BLaER1 treated with 17β-estradiol and CSF1 and Interleukin-3, amounts not matched to agents 10 nM and 100 nM (cell line): ENCODE results near the gene CAMSAP3.

Experiments used
- H3K27ac ChIP-seq, 11 experiments: shearing (Covaris generic); formaldehyde crosslinking; 2 replicates each; pipeline ENCODE4 v1.8.1; 2022
- H3K27me3 ChIP-seq, 11 experiments: shearing (Covaris generic); formaldehyde crosslinking; 2 replicates each; pipeline ENCODE4 v1.8.1; 2022
- H3K36me3 ChIP-seq, 11 experiments: shearing (Covaris generic); formaldehyde crosslinking; 2 replicates each; pipeline ENCODE4 v1.8.1; 2022
- H3K4me1 ChIP-seq, 10 experiments: shearing (Covaris generic); formaldehyde crosslinking; 2 replicates each; pipeline ENCODE4 v1.8.1; 2022
- H3K4me2 ChIP-seq, 11 experiments: shearing (Covaris generic); formaldehyde crosslinking; 2 replicates each; pipeline ENCODE4 v1.8.1; 2022
- H3K4me3 ChIP-seq, 10 experiments: shearing (Covaris generic); formaldehyde crosslinking; 2 replicates each; pipeline ENCODE4 v1.8.1; 2022
- H3K9ac ChIP-seq, 11 experiments: shearing (Covaris generic); formaldehyde crosslinking; 2 replicates each; pipeline ENCODE4 v1.8.1; 2022
- H3K9me3 ChIP-seq, 11 experiments: shearing (Covaris generic); formaldehyde crosslinking; replicated peaks in 1 of 11; 2 replicates each; pipeline ENCODE4 v1.8.1; 2022
- H4K20me1 ChIP-seq, 11 experiments: shearing (Covaris generic); formaldehyde crosslinking; 2 replicates each; pipeline ENCODE4 v1.8.1; 2022
- Cebpa-rat ChIP-seq, 11 experiments: shearing (Covaris generic); IDR thresholded peaks; 2 replicates each; pipeline ENCODE4 v1.8.1; 2022

CAMSAP3 gene

DNA sequence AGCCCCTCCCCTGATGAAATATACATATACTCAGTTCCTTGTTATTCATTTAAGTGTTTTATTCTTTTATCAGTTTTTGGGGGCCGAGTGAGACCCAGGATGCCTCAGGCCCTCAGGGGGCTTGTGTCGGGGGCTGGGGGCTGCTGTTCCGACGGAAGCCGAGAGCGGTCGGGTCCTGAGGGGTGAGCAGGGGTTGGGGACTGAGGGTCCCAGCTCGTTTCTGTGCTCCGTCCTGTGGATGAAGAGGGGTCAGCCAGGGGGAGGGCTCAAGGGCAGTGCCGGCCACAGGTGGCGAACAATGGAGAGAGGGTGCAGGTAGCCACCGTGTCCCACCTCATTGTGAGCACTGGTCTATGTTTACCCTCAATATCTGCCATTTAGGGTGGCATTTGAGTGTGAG is 35.9 kb downstream of the CAMSAP3 start:
- Histone ChIP-seq H3K27ac (no peak overlapping the region), H3K27me3 (no peaks in the 10 kb centered on the region), H3K36me3 (peaks cover 19 to 35% (median 24%) of the 10 kb centered on the region in 11 experiments), H3K9me3 (no peaks in the 10 kb centered on the region), H4K20me1 (peaks cover 0 to 40% (median 20%) of the 10 kb centered on the region in 11 experiments; a peak in 16 of 22 replicates), H3K9ac (no peak overlapping the region), H3K4me2 (no peak overlapping the region; a peak in 1 of 22 replicates), H3K4me3 (no peak overlapping the region), H3K4me1 (peaks cover 41 to 62% (median 50%) of the 10 kb centered on the region in 10 experiments)
- no peak for TF ChIP-seq Cebpa-rat (IDR thresholded peaks at IDR 0.05)

GRCh38 chr19:7632340-7633203 is 36.9 kb downstream of the CAMSAP3 start:
- TF ChIP-seq Cebpa-rat (IDR thresholded peaks at IDR 0.05), result no peak
- H4K20me1 ChIP-seq, result peaks cover 0 to 30% (median 10%) of the 10 kb centered on the region in 11 experiments; a peak in 9 of 22 replicates
- H3K27ac ChIP-seq, result no peak overlapping the region
- H3K4me2 ChIP-seq, result no peak overlapping the region
- H3K27me3 ChIP-seq, result no peaks in the 10 kb centered on the region
- peaks cover 45 to 66% (median 53%) of the 10 kb centered on the region in 10 experiments for H3K4me1 ChIP-seq
- no peaks in the 10 kb centered on the region for H3K9me3 ChIP-seq
- H3K4me3 ChIP-seq, result no peak overlapping the region
- 0 out of 22 replicates have a peak overlapping the region, but pooled peaks of 1 of the 11 experiments have one; percentile 22 for H3K9ac ChIP-seq
- peaks cover 10 to 25% (median 15%) of the 10 kb centered on the region in 11 experiments; a peak in 20 of 22 replicates for H3K36me3 ChIP-seq

- no peak within 1 kb of the TSS for H3K4me3 ChIP-seq
- peak within 1 kb of the TSS in 6 of 11 experiments; percentile 2 to 81 (median 28); a peak in 7 of 22 replicates for H3K4me2 ChIP-seq
- H3K27me3 ChIP-seq, result no peaks in the 10 kb centered on the region
- no peak for TF ChIP-seq Cebpa-rat (IDR thresholded peaks at IDR 0.05)
- H3K9ac ChIP-seq, result peak within 1 kb of the TSS in 2 of 11 experiments; percentile 15 to 22; a peak in 1 of 22 replicates
- peaks cover 0 to 19% (median 2%) of the 10 kb centered on the region in 11 experiments; a peak in 6 of 22 replicates for H4K20me1 ChIP-seq
- no peaks in the 10 kb centered on the region for H3K9me3 ChIP-seq
- H3K27ac ChIP-seq, result no peak within 1 kb of the TSS
- H3K36me3 ChIP-seq, result peaks cover 11 to 26% (median 15%) of the 10 kb centered on the region in 11 experiments; a peak in 20 of 22 replicates
- H3K4me1 ChIP-seq, result peaks cover 43 to 66% (median 53%) of the 10 kb centered on the region in 10 experiments
Observed at GRCh38 chr19:7633698-7634097, 38.0 kb downstream of the CAMSAP3 start, which contains the start of gene PCP2. Gene PCP2, minus strand, starts transcription at chr19:7633719. Its CDS starts 262 bp downstream, at chr19:7633457.

GRCh38 chr19:7635670-7636069 is 40.0 kb downstream of the CAMSAP3 start:
- no peak overlapping the region for H3K4me3 ChIP-seq

GRCh38 chr19:7636317-7636690 is 40.6 kb downstream of the CAMSAP3 start:
- Histone ChIP-seq H3K27me3 (no peaks in the 10 kb centered on the region), H4K20me1 (peaks cover 0 to 33% (median 11%) of the 10 kb centered on the region in 11 experiments; a peak in 11 of 22 replicates), H3K4me3 (peak overlapping the region; percentile 71 to 97 (median 80)), H3K4me1 (peaks cover 31 to 61% (median 46%) of the 10 kb centered on the region in 10 experiments), H3K36me3 (peaks cover 11 to 46% (median 25%) of the 10 kb centered on the region in 11 experiments; a peak in 20 of 22 replicates), H3K9me3 (no peaks in the 10 kb centered on the region), H3K4me2 (peak overlapping the region; percentile 81 to 96 (median 85)), H3K27ac (peak overlapping the region in 10 of 11 experiments; percentile 78 to 91 (median 88); a peak in 19 of 22 replicates), H3K9ac (peak overlapping the region; percentile 83 to 94 (median 90); a peak in 17 of 22 replicates)
- TF ChIP-seq Cebpa-rat (IDR thresholded peaks at IDR 0.05), result no peak

More at GRCh38 chr19:7635670-7636069, 40.0 kb downstream of the CAMSAP3 start:
- H4K20me1 ChIP-seq, result peaks cover 0 to 29% (median 11%) of the 10 kb centered on the region in 11 experiments; a peak in 11 of 22 replicates
- H3K36me3 ChIP-seq, result peaks cover 11 to 40% (median 23%) of the 10 kb centered on the region in 11 experiments; a peak in 20 of 22 replicates
- peak overlapping the region in 2 of 11 experiments; percentile 15 to 49; a peak in 1 of 22 replicates for H3K9ac ChIP-seq
- H3K27me3 ChIP-seq, result no peaks in the 10 kb centered on the region
- peak overlapping the region; percentile 81 to 96 (median 85) for H3K4me2 ChIP-seq
- H3K9me3 ChIP-seq, result no peaks in the 10 kb centered on the region
- peak overlapping the region in 2 of 11 experiments; percentile 17 to 79; a peak in 1 of 22 replicates for H3K27ac ChIP-seq
- H3K4me1 ChIP-seq, result peaks cover 35 to 66% (median 51%) of the 10 kb centered on the region in 10 experiments
- no peak for TF ChIP-seq Cebpa-rat (IDR thresholded peaks at IDR 0.05)

DNA sequence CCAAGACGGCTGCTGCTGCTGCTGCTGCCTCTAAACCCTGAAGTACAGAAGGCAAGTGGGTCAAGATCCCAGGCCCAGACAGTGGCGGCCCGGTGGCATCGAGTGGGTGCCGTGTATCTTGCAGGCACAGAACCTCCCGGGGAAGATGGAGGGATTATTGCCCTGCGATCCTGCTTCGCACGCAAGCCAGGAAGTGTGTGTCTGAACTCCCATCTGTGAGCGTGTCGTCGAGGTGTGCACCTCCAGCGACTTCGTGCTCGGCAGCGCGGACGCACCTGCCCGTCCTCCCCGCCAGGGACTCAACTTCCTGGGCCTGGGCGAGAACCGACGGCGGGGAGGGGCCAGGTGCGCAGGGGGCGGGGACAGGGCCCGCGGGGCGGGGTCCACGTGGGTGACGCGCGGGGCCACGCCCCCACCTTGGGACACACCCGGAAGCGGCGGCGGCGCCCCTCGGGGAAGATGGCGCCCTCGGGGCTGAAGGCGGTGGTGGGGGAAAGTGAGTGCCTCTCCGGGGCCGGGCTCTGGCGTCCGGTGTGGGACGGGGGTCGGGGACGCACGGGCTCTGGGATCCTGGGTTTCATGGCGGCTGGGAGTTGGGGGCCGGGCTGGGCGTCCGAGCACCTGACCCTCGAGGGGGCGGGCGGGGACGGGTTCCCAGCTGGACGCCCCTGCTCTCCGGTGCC is 41.2 kb downstream of the CAMSAP3 start, which contains the start of gene STXBP2:
Gene STXBP2 (plus strand): TSS at position 420 of the 683 bp plus-strand sequence. CDS start 40 bp downstream, at position 460.
- Histone ChIP-seq H3K27ac (peak within 1 kb of the TSS; percentile 75 to 91 (median 88)), H3K9ac (peak within 1 kb of the TSS; percentile 83 to 94 (median 90)), H4K20me1 (peaks cover 0 to 36% (median 11%) of the 10 kb centered on the region in 11 experiments; a peak in 11 of 22 replicates), H3K4me1 (peaks cover 31 to 56% (median 44%) of the 10 kb centered on the region in 10 experiments), H3K4me2 (peak within 1 kb of the TSS; percentile 81 to 98 (median 90)), H3K9me3 (no peaks in the 10 kb centered on the region), H3K4me3 (peak within 1 kb of the TSS; percentile 71 to 97 (median 80)), H3K36me3 (peaks cover 8 to 46% (median 24%) of the 10 kb centered on the region in 11 experiments; a peak in 20 of 22 replicates), H3K27me3 (no peaks in the 10 kb centered on the region)
- no peak for TF ChIP-seq Cebpa-rat (IDR thresholded peaks at IDR 0.05)

GRCh38 chr19:7637374-7638256 is 42.0 kb downstream of the CAMSAP3 start:
- peak overlapping the region; percentile 83 to 94 (median 90) for H3K9ac ChIP-seq
- H3K27ac ChIP-seq, result peak overlapping the region; percentile 75 to 91 (median 88)
- no peaks in the 10 kb centered on the region for H3K27me3 ChIP-seq
- no peaks in the 10 kb centered on the region for H3K9me3 ChIP-seq
- H3K4me1 ChIP-seq, result peaks cover 31 to 54% (median 44%) of the 10 kb centered on the region in 10 experiments
- H3K36me3 ChIP-seq, result peaks cover 0 to 46% (median 23%) of the 10 kb centered on the region in 11 experiments; a peak in 16 of 22 replicates
- no peak for TF ChIP-seq Cebpa-rat (IDR thresholded peaks at IDR 0.05)
- H3K4me2 ChIP-seq, result peak overlapping the region; percentile 81 to 98 (median 90)
- H4K20me1 ChIP-seq, result peaks cover 0 to 31% (median 6%) of the 10 kb centered on the region in 11 experiments; a peak in 12 of 22 replicates
- H3K4me3 ChIP-seq, result peak overlapping the region; percentile 71 to 97 (median 80)
